ENCODE results near the gene ROR1. TPM values are rescaled to one million over a fixed set of nuclear protein-coding genes. Genes with fewer than 3 reads are reported as not detected.

ROR1 gene
- total and polyA plus RNA-seq, 8 donors: 25.5 to 95.8 (median 83.0) TPM

DNA sequence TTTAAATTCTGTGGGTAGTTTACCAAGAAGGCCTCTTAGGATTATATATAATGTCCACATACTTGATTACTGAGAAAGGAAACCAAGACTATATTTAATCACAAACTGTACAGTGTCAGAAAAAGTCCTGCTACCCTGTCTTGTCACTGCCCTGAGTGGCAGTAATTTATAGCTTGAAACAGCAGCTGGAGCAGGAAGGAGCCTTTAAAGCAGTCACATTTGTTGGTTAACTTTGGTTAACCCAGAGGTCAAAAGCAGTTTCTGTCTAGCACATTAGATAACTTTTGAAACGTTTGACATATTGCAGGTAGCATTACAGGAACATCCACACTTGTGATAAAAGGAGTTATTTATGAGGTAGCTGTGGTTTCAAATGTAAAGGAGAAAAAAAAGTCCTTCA, 161.7 kb downstream of the ROR1 start:
- Histone ChIP-seq H3K4me3 (no peak overlapping the region), H3K36me3 (no peaks in the 10 kb centered on the region), H3K27ac (no peak overlapping the region), H3K9me3 (no peaks in the 10 kb centered on the region), H3K4me1 (no peaks in the 10 kb centered on the region), H3K27me3 (no peaks in the 10 kb centered on the region)
- ATAC-seq (no peak), DNase-seq (no peak)
- TF ChIP-seq, protein P1, sequence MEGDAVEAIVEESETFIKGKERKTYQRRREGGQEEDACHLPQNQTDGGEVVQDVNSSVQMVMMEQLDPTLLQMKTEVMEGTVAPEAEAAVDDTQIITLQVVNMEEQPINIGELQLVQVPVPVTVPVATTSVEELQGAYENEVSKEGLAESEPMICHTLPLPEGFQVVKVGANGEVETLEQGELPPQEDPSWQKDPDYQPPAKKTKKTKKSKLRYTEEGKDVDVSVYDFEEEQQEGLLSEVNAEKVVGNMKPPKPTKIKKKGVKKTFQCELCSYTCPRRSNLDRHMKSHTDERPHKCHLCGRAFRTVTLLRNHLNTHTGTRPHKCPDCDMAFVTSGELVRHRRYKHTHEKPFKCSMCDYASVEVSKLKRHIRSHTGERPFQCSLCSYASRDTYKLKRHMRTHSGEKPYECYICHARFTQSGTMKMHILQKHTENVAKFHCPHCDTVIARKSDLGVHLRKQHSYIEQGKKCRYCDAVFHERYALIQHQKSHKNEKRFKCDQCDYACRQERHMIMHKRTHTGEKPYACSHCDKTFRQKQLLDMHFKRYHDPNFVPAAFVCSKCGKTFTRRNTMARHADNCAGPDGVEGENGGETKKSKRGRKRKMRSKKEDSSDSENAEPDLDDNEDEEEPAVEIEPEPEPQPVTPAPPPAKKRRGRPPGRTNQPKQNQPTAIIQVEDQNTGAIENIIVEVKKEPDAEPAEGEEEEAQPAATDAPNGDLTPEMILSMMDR (IDR thresholded peaks at IDR 0.05): no peak
- intact Hi-C loops (cut with DNase I): no loop called here

DNA sequence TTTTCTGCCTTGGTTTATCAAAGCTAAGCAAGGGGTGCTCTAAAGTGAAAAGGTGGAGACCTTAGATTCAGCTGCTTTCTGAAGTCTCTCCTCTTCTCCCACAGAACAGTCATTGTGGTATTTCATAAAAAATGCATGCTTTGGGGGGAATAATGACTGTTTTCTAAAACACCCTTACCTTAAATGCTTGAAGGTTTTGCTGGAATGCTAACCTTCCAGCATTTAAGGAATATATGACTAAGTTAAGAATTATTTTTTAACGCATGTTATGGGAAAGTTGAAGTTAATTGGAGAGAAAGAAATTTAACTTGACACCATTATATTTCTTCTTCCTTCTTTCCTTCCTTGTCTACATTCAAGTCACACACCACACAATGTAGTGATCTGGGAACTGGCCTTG, 162.5 kb downstream of the ROR1 start:
- TF ChIP-seq, protein P1 (IDR thresholded peaks at IDR 0.05): no peak
- Histone ChIP-seq H3K27ac (no peak overlapping the region), H3K4me1 (no peaks in the 10 kb centered on the region), H3K9me3 (no peaks in the 10 kb centered on the region), H3K27me3 (no peaks in the 10 kb centered on the region), H3K4me3 (no peak overlapping the region), H3K36me3 (no peaks in the 10 kb centered on the region)
- no peak for ATAC-seq
- no peak for DNase-seq
- intact Hi-C loops (cut with DNase I): no loop called here

GRCh38 chr1:63936801-63937200, 163.0 kb downstream of the ROR1 start:
- H3K27ac ChIP-seq: no peak overlapping the region
- no peaks in the 10 kb centered on the region for H3K36me3 ChIP-seq
- no peaks in the 10 kb centered on the region for H3K4me1 ChIP-seq
- H3K9me3 ChIP-seq: no peaks in the 10 kb centered on the region
- intact Hi-C loops (cut with DNase I): no loop called here
- ATAC-seq: no peak
- no peak for DNase-seq
- TF ChIP-seq, protein P1 (IDR thresholded peaks at IDR 0.05): no peak
- no peak overlapping the region for H3K4me3 ChIP-seq
- H3K27me3 ChIP-seq: no peaks in the 10 kb centered on the region

- intact Hi-C loops (cut with DNase I): no loop called here
- Histone ChIP-seq H3K4me1 (no peaks in the 10 kb centered on the region), H3K36me3 (no peaks in the 10 kb centered on the region), H3K4me3 (no peak overlapping the region), H3K27me3 (no peaks in the 10 kb centered on the region), H3K27ac (no peak overlapping the region), H3K9me3 (no peaks in the 10 kb centered on the region)
- ATAC-seq: no peak
- DNase-seq: no peak
- TF ChIP-seq, protein P1 (IDR thresholded peaks at IDR 0.05): no peak
Observed at GRCh38 chr1:63937461-63938022, 163.7 kb downstream of the ROR1 start.

DNA sequence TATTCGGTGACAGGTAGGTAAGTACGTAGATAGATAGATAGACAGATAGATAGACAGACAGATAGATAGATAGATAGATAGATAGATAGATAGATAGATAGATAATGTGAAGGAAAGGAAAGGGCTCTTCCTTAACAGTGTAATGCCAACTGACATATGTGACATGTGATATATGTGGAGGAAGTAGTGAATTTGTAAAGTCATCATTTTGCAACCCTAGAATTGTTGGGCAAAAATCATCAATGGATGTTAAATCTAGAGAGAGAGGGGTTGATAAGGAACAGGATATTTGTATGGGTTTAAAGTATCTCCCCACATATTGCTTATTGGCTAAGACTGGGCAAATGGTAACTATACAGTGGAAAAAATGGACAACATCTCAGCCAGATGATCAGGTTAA, 166.6 kb downstream of the ROR1 start:
- Histone ChIP-seq H3K4me3 (no peak overlapping the region), H3K27ac (no peak overlapping the region), H3K36me3 (no peaks in the 10 kb centered on the region), H3K9me3 (no peaks in the 10 kb centered on the region), H3K27me3 (no peaks in the 10 kb centered on the region), H3K4me1 (no peaks in the 10 kb centered on the region)
- intact Hi-C loops (cut with DNase I): no loop called here
- DNase-seq: no peak
- TF ChIP-seq, protein P1 (IDR thresholded peaks at IDR 0.05): no peak
- ATAC-seq: no peak
